ENCODE data around the gene ST6GALNAC5. TPM values are rescaled to one million over a fixed set of nuclear protein-coding genes. Genes with fewer than 3 reads are reported as not detected.

Gene ST6GALNAC5
- total RNA-seq, 1 experiment from 2014 or later: 0.24 TPM

DNA sequence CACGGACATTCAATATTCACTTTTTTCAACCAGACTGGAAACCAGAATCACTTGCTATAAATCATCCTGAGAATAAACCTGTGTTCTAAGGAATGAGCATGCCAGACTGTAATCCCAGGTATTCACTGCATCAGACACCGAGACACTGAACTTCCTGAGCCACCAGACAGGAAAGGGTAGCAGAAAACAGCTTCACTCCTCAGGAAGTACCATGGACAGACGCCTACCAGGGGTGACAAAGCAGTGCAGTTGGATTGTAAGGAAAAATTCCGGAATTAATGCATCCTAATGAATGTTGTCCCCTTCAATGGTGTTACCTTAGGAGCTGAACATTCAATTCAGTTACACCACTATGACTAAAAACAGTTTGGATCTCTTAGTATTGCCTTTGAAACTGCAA lies 195.8 kb downstream of the ST6GALNAC5 start:
- DNase-seq: no peak
- BruUV-seq (replicated peaks): no TSS peak
- CTCF ChIA-PET: no interaction called here

DNA sequence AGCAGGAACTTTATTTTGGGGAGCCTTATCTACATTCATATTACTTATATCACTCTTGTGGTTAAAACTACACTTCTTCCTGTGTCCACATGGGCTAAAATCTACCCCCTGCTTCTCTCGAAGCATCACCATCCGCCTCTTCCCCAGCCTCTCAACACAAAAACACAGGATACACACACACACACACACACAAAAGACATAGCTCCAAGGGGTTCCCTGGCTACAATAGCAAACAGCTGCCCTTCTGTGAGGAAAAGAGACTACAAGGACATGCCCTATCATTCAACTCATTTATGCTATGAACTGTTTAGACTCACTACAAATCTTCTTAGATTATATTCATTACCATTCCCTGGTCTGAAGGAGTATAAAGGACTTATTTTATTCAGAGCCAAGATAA lies 197.0 kb downstream of the ST6GALNAC5 start:
- Histone ChIP-seq H3K9me2 (ENCODE audit: insufficient read depth) (peaks cover 5% of the 10 kb centered on the region; the same call in 1 of the 2 replicates), H3K27ac (no peak overlapping the region), H3K4me2 (no peak overlapping the region), H3F3A (ENCODE audit: insufficient read depth, low read depth) (no peaks in the 10 kb centered on the region), H3K36me3 (ENCODE audit: low read depth) (no peaks in the 10 kb centered on the region), H4K20me1 (ENCODE audit: insufficient read depth) (no peaks in the 10 kb centered on the region), H3K4me1 (replicated peaks; ENCODE audit: insufficient read depth) (peaks cover 8% of the 10 kb centered on the region; the same call in 1 of the 2 replicates), H3K4me3 (no peak overlapping the region), H2AFZ (no peak overlapping the region), H3K9me3 (ENCODE audit: insufficient read depth, low read depth) (peaks cover 3% of the 10 kb centered on the region; the same call in 1 of the 2 replicates), H3K27me3 (ENCODE audit: insufficient read depth, low read depth) (no peaks in the 10 kb centered on the region), H3K79me2 (ENCODE audit: low read depth) (no peaks in the 10 kb centered on the region)
- DNase-seq: no peak
- no TSS peak for BruUV-seq (replicated peaks)
- TF ChIP-seq, protein P1, sequence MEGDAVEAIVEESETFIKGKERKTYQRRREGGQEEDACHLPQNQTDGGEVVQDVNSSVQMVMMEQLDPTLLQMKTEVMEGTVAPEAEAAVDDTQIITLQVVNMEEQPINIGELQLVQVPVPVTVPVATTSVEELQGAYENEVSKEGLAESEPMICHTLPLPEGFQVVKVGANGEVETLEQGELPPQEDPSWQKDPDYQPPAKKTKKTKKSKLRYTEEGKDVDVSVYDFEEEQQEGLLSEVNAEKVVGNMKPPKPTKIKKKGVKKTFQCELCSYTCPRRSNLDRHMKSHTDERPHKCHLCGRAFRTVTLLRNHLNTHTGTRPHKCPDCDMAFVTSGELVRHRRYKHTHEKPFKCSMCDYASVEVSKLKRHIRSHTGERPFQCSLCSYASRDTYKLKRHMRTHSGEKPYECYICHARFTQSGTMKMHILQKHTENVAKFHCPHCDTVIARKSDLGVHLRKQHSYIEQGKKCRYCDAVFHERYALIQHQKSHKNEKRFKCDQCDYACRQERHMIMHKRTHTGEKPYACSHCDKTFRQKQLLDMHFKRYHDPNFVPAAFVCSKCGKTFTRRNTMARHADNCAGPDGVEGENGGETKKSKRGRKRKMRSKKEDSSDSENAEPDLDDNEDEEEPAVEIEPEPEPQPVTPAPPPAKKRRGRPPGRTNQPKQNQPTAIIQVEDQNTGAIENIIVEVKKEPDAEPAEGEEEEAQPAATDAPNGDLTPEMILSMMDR (conservative IDR thresholded peaks at IDR 0.05): no peak
- TF ChIP-seq EZH2 (IDR thresholded peaks at IDR 0.05; ENCODE audit: low read depth): no peak
- intact Hi-C loops (cut with micrococcal nuclease; ENCODE audit: unreplicated experiment): loop anchor here (5.0 kb wide), 1 partner anchor 67 kb away; no protein-coding TSS in a partner anchor
- POLR2A ChIA-PET (ENCODE audit: unreplicated experiment): no interaction called here
- CTCF ChIA-PET: no interaction called here

More for the DNA sequence above, 195.8 kb downstream of the ST6GALNAC5 start:
- no peak overlapping the region for H3K4me3 ChIP-seq
- no peak overlapping the region for H3K4me2 ChIP-seq
- H3K36me3 ChIP-seq (ENCODE audit: low read depth): no peaks in the 10 kb centered on the region
- H3K27ac ChIP-seq: no peak overlapping the region
- intact Hi-C loops (cut with micrococcal nuclease; ENCODE audit: unreplicated experiment): loop anchor here (5.0 kb wide), 1 partner anchor 66 kb away; no protein-coding TSS in a partner anchor
- H4K20me1 ChIP-seq (ENCODE audit: insufficient read depth): no peaks in the 10 kb centered on the region
- no peak for TF ChIP-seq EZH2 (IDR thresholded peaks at IDR 0.05; ENCODE audit: low read depth)
- TF ChIP-seq, protein P1 (conservative IDR thresholded peaks at IDR 0.05): no peak
- peaks cover 3% of the 10 kb centered on the region; the same call in 1 of the 2 replicates for H3K9me3 ChIP-seq (ENCODE audit: insufficient read depth, low read depth)
- no peaks in the 10 kb centered on the region for H3F3A ChIP-seq (ENCODE audit: insufficient read depth, low read depth)
- H3K4me1 ChIP-seq (replicated peaks; ENCODE audit: insufficient read depth): peaks cover 4% of the 10 kb centered on the region; the same call in 1 of the 2 replicates
- no peak overlapping the region for H2AFZ ChIP-seq
- H3K27me3 ChIP-seq (ENCODE audit: insufficient read depth, low read depth): no peaks in the 10 kb centered on the region
- POLR2A ChIA-PET (ENCODE audit: unreplicated experiment): no interaction called here
- H3K79me2 ChIP-seq (ENCODE audit: low read depth): no peaks in the 10 kb centered on the region
- peaks cover 5% of the 10 kb centered on the region; the same call in 1 of the 2 replicates for H3K9me2 ChIP-seq (ENCODE audit: insufficient read depth)

DNA sequence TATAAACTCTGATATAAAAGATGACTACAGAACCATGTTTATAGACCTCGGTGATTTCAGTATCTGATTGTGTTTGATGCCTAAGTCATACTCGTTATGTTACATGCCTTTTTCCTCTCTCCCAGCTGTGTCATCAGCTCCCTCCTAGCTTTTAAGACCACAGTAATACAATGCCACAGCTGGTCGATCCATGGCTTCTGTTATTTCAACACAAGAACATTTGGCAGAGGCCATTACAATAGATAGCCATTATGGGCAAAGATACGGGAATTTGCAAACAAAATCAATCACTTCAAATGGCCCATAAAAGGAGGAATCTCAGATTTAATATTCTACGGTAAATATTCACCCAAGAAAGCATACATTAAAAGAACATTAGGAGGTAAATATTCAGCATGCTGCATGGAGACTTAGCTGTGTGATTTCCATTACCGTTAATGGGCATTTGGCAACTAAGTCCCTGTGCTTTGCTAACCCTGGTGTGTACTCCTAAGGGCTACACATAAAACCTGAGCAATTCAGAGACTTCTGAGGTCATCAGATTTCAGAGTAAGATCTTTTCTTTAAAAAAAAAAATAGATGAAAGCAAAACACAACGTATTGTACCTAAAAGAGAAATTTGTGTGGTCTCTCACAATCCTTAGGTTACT lies 198.5 kb downstream of the ST6GALNAC5 start:
- Histone ChIP-seq H3K27me3 (ENCODE audit: insufficient read depth, low read depth) (no peaks in the 10 kb centered on the region), H3K4me2 (no peak overlapping the region), H4K20me1 (ENCODE audit: insufficient read depth) (no peaks in the 10 kb centered on the region), H3K27ac (no peak overlapping the region), H2AFZ (no peak overlapping the region), H3K79me2 (ENCODE audit: low read depth) (no peaks in the 10 kb centered on the region), H3K9me2 (ENCODE audit: insufficient read depth) (peaks cover 5% of the 10 kb centered on the region; the same call in 1 of the 2 replicates), H3K4me1 (replicated peaks; ENCODE audit: insufficient read depth) (peaks cover 8% of the 10 kb centered on the region; the same call in 1 of the 2 replicates), H3K9me3 (ENCODE audit: insufficient read depth, low read depth) (peaks cover 1% of the 10 kb centered on the region; the same call in 1 of the 2 replicates), H3K4me3 (no peak overlapping the region), H3F3A (ENCODE audit: insufficient read depth, low read depth) (no peaks in the 10 kb centered on the region), H3K36me3 (ENCODE audit: low read depth) (no peaks in the 10 kb centered on the region)
- intact Hi-C loops (cut with micrococcal nuclease; ENCODE audit: unreplicated experiment): no loop called here
- POLR2A ChIA-PET (ENCODE audit: unreplicated experiment): no interaction called here
- TF ChIP-seq, protein P1 (conservative IDR thresholded peaks at IDR 0.05): no peak
- no peak for TF ChIP-seq EZH2 (IDR thresholded peaks at IDR 0.05; ENCODE audit: low read depth)
- no peak for DNase-seq
- BruUV-seq (replicated peaks): no TSS peak
- CTCF ChIA-PET: no interaction called here
